SK-N-SH treated with all-trans-retinoic acid at 6 μM for 48 hours (cell line): Measurements from ENCODE around the gene AOPEP.

Source experiments
- CREB5 ChIP-seq: fragments of 250-450 bp; sonication (Bioruptor Pico); IDR thresholded peaks from 2 replicates; pipeline ENCODE4 v1.5.1; 2020; ENCODE audit warnings: low read depth, mild to moderate bottlenecking, moderate library complexity
- CSRNP3 ChIP-seq: fragments of 250-450 bp; sonication (Bioruptor Pico); IDR thresholded peaks from 2 replicates; pipeline ENCODE4 v1.5.1; 2021; ENCODE audit warnings: mild to moderate bottlenecking, moderate library complexity
- GLIS3 ChIP-seq: fragments of 250-450 bp; sonication (Bioruptor Pico); IDR thresholded peaks from 2 replicates; pipeline ENCODE4 v1.5.0; 2020; ENCODE audit warnings: mild to moderate bottlenecking, moderate library complexity
- ISL1 ChIP-seq: fragments of 250-450 bp; sonication (Bioruptor Pico); IDR thresholded peaks from 2 replicates; pipeline ENCODE4 v2.1.2; 2022; ENCODE audit warnings: mild to moderate bottlenecking, moderate library complexity
- OSR1 ChIP-seq: fragments of 250-450 bp; sonication (Bioruptor Pico); IDR thresholded peaks from 2 replicates; pipeline ENCODE4 v1.8.0; 2022; ENCODE audit warnings: moderate library complexity, mild to moderate bottlenecking, inconsistent platforms
- PATZ1 ChIP-seq: fragments of 250-450 bp; sonication (Bioruptor Pico); IDR thresholded peaks from 2 replicates; pipeline ENCODE4 v1.8.0; 2020; ENCODE audit warnings: mild to moderate bottlenecking, moderate library complexity, borderline replicate concordance
- POU6F1 ChIP-seq: fragments of 250-450 bp; sonication (Bioruptor Pico); IDR thresholded peaks from 2 replicates; pipeline ENCODE4 v1.8.0; 2021; ENCODE audit warnings: low read depth, mild to moderate bottlenecking, moderate library complexity, borderline replicate concordance
- RARB ChIP-seq: fragments of 250-450 bp; sonication (Bioruptor Pico); IDR thresholded peaks from 2 replicates; pipeline ENCODE4 v1.8.0; 2021; ENCODE audit warnings: mild to moderate bottlenecking, moderate library complexity
- SNAI2 ChIP-seq: fragments of 250-450 bp; sonication (Bioruptor Pico); IDR thresholded peaks from 2 replicates; pipeline ENCODE4 v1.5.0; 2020; ENCODE audit warnings: mild to moderate bottlenecking, moderate library complexity
- TOX ChIP-seq: fragments of 250-450 bp; sonication (Bioruptor Pico); IDR thresholded peaks from 2 replicates; pipeline ENCODE4 v1.8.0; 2021; ENCODE audit warnings: mild to moderate bottlenecking, moderate library complexity, borderline replicate concordance
- ZC3H10 ChIP-seq: fragments of 250-450 bp; sonication (Bioruptor Pico); IDR thresholded peaks from 2 replicates; pipeline ENCODE4 v1.5.1; 2021; ENCODE audit warnings: mild to moderate bottlenecking, moderate library complexity
- ZFP3 ChIP-seq: fragments of 250-450 bp; sonication (Bioruptor Pico); IDR thresholded peaks from 2 replicates; pipeline ENCODE4 v1.5.0; 2020; ENCODE audit warnings: mild to moderate bottlenecking, moderate library complexity
- ZFP30 ChIP-seq: fragments of 450-650 bp; formaldehyde crosslinking; IDR thresholded peaks from 2 replicates; pipeline ENCODE4 v1.5.0; 2022; ENCODE audit warnings: mild to moderate bottlenecking, moderate library complexity

- TF ChIP-seq SNAI2 (CRISPR knock-in tag) (no peak), ZFP3 (no peak), PATZ1 (no peak), ZFP30 (no peak), GLIS3 (CRISPR knock-in tag) (no peak), POU6F1 (no peak), CSRNP3 (CRISPR knock-in tag) (no peak), RARB (CRISPR knock-in tag) (no peak), TOX (no peak), OSR1 (CRISPR knock-in tag) (no peak), ZC3H10 (CRISPR knock-in tag) (no peak), CREB5 (CRISPR knock-in tag) (no peak), ISL1 (CRISPR knock-in tag) (no peak)
Observed at GRCh38 chr9:94760660-94761059, 34.2 kb downstream of the AOPEP start.
